HG02623 (cell line): Measurements from ENCODE around the gene ZBTB45.

Source experiments
- ATAC-seq: cut with Tn5 transposase; IDR thresholded peaks from one replicate; pipeline ENCODE4 v1.9.1; 2021; ENCODE audit warnings: moderate library complexity; ENCODE audit not compliant: unreplicated experiment

The ZBTB45 gene

GRCh38 chr19:58555369-58555885 lies 35.8 kb upstream of the ZBTB45 start:
- ATAC-seq: no peak

GRCh38 chr19:58554494-58555368 lies 35.1 kb upstream of the ZBTB45 start, which contains the start of gene CHMP2A:
Gene CHMP2A (minus strand): TSS chr19:58555105. CDS start chr19:58554212, 893 bp downstream.
- ATAC-seq: no peak

DNA sequence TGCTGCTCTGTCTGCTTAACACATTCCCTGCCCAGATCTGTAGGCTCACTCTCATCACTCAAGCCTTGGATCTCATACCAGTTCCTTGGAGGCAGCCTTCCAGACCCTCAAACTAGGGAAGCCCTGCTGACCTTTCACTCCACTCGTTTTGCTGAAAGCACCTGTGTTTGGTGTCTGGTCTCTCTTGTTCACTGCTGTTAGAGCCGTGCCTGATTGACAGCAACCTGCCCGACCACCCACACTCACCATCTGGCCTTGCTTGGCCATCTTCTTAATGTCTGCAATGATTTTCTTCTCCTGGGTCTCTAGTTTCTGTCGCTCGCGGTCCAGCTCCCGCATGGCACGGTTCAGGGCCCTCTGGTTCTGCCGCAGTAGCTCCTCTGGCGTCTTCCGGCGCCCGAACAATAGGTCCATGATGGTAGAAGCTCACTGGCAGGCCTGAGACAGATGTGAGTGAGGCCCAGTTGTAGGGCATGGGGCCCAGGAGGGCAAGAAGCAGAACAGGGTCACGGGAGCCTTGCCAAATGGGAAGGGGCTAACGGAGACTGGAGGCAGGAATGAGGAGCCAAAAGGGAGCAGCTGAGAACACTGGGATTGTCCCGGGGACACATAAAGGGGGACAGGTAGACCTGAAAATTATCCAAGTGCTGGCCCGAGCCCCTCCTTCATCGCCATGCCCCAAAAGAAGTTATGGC lies 34.3 kb upstream of the ZBTB45 start:
- no peak for ATAC-seq

GRCh38 chr19:58552655-58553054 lies 33.0 kb upstream of the ZBTB45 start:
- ATAC-seq: no peak

- no peak for ATAC-seq
These were observed 32.2 kb upstream of the ZBTB45 start for GRCh38 chr19:58551577-58552471.

DNA sequence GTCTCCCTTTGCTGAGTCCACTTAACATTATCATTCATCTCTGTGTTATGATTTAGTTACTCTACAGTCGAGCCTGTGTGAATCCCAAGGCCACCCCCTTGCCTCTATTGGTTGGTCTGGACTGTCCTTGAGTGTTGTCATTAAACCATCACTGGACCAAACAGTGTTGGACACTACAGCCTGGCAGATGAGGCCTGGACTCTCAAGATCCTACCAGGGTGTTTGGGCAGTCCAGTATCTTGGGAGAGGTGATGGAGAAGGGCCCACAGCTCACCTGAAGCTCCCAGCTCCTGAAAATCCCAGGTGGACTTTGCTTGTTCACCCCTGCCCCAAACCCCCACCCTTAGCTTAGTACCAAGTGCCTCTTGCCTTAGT lies 31.5 kb upstream of the ZBTB45 start:
- ATAC-seq: no peak

DNA sequence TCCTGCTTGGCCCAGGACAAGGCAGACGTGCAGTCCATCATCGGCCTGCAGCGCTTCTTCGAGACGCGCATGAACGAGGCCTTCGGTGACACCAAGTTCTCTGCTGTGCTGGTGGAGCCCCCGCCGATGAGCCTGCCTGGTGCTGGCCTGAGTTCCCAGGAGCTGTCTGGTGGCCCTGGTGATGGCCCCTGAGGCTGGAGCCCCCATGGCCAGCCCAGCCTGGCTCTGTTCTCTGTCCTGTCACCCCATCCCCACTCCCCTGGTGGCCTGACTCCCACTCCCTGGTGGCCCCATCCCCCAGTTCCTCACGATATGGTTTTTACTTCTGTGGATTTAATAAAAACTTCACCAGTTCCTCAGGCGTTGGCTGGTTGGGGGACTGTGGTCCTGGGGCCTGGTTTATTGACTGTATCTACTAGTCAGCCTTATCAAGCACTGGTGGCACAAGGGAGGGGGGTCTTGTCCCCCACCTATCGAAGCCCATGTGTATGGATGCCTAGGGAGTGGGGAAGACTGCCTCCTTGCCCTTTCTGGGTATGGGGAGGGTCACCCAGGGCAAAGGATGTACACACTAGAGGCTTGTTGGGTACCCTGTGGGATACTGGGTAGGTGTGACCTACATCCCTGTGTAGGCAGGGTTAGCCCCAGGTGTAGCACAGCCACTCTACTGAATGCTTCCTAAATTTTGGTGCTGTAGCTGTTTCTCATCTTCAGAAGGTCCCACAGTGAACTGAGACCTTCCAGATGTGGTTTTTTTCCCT lies 30.9 kb upstream of the ZBTB45 start:
- ATAC-seq: no peak

GRCh38 chr19:58549664-58550361 lies 30.2 kb upstream of the ZBTB45 start:
- no peak for ATAC-seq

- no peak for ATAC-seq
These were observed 29.5 kb upstream of the ZBTB45 start for GRCh38 chr19:58548859-58549663.

DNA sequence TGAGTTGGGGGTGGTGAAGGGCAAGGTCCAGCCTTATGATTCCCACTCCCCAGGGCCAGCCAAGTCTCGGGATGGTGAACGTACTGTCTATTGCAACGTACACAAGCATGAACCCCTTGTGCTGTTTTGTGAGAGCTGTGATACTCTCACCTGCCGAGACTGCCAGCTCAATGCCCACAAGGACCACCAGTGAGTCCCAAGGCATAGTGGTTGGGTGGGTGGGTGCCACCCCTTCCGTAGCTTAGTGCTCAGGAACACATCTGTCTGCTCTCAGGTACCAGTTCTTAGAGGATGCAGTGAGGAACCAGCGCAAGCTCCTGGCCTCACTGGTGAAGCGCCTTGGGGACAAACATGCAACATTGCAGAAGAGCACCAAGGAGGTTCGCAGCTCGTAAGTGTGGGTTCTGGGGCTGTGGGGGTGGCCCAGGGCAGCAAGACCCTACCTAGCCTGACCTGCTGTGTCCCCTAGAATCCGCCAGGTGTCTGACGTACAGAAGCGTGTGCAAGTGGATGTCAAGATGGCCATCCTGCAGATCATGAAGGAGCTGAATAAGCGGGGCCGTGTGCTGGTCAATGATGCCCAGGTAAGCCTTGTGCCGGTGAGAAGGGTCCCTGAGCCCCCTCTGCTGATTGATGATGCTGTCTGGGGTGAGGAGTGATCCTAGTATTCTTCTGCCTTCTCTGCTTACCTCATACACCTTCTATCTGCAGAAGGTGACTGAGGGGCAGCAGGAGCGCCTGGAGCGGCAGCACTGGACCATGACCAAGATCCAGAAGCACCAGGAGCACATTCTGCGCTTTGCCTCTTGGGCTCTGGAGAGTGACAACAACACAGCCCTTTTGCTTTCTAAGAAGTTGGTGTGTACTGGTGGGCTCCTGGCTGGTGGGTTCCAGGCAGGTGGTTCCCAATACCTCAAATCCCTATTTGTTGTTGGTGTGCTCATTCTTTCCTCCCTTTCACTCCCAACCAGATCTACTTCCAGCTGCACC lies 28.0 kb upstream of the ZBTB45 start:
- no peak for ATAC-seq

DNA sequence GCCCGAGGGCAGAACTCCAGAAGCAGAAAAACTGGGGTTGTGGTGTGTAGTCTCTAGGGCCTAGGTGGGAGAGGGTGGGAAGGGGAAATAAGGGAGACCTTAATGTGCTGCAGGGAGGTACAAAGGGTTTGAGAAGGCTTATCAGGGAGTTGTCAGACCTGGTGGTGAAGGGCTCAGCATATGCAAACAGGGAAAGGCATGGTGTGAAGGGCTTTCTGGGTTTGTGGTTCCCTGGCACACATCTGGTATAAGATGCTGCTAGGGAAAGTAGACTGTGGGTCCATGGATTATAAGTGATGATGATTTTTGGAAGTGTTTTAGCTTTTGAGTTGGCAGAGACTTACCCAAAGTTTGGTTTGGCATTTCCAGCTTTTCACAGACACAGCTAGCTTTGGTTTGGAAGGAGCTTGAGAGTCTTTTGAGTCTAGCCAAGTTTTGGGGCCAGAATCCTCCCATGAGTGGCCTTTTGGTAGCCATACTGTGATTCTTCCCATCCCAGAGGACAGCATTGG lies 26.5 kb upstream of the ZBTB45 start:
- ATAC-seq: no peak

GRCh38 chr19:58545286-58546018 lies 25.8 kb upstream of the ZBTB45 start:
- no peak for ATAC-seq

DNA sequence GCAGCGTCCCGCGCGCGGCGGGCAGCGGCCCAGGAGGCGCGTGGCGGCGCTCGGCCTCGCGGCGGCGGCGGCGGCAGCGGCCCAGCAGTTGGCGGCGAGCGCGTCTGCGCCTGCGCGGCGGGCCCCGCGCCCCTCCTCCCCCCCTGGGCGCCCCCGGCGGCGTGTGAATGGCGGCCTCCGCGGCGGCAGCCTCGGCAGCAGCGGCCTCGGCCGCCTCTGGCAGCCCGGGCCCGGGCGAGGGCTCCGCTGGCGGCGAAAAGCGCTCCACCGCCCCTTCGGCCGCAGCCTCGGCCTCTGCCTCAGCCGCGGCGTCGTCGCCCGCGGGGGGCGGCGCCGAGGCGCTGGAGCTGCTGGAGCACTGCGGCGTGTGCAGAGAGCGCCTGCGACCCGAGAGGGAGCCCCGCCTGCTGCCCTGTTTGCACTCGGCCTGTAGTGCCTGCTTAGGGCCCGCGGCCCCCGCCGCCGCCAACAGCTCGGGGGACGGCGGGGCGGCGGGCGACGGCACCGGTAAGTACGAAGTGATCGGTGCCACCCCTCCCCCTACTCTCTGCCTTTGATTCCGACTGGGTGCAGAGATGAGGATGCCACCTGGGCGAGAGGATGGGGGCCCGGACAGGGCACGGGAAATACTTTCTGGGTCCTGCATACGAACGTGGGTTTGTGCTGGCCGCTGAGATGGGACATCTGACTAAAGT lies 25.1 kb upstream of the ZBTB45 start:
- peak; percentile 49 for ATAC-seq

DNA sequence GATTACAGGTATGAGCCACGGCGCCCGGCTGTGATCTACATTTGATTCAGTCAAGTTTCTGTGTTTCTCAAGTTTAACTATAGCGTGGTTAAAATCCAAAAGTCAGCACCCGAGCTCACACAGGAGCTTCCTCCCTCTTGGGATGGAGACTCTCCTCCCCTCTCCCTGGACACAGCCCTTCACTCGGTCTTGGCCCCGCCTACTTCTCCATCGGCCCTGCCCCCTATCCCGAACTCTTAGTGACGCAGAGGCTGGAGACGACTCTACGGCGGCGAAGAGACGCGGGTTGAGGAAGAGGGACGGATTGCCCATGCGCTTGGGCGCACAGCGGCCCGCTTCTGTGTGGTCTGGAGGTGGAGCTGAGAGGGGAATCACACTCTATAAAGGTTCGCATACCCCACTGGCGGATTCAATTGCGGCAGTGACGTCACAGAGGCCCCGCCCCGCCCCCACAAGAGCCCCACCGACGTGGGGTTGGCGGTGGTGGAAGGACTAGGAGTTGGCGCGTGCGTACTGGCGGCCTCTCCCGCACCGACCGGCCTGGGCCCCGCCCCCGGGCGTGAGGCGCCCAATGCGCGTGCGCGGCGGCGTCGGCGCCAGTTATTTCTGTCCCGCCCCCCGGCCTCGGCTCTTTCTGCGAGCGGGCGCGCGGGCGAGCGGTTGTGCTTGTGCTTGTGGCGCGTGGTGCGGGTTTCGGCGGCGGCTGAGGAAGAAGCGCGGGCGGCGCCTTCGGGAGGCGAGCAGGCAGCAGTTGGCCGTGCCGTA lies 24.4 kb upstream of the ZBTB45 start, which contains the start of gene TRIM28:
Gene TRIM28, plus strand, starts transcription at position 239 of the 765 bp plus-strand sequence. CDS start 694 bp downstream, outside the sequence.
- ATAC-seq: peak; percentile 78
